ENCODE data around the gene RAPSN.
A peak's percentile ranks its signal among the peaks of the same experiment; 100 is the strongest.

Gene RAPSN

GRCh38 chr11:47431356-47432083 lies 17.4 kb downstream of the RAPSN start:
- no peak for DNase-seq

DNA sequence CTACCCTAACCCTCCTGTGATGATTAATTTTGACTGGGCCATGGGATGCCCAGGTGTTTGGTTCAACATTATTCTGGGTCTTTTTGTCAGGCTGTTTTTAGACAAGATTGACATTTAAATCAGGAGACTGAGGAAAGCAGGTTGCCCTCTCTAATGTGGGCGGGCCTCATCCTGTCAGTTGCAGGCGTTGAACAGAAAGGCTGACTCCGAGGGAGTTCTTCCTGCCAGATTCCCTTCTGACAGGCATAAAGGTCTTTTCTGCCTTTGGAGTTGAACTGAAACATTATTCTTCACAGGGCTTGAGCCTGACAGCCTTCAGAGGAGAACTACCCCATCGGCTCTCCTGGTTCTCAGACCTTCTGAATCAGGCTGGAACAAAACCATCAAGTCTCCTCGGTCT lies 18.4 kb downstream of the RAPSN start:
- no peak for DNase-seq

GRCh38 chr11:47426062-47426956 lies 22.6 kb downstream of the RAPSN start, which contains the start of gene PSMC3:
Gene PSMC3, minus strand, starts transcription at chr11:47426439. Its CDS starts 160 bp downstream, at chr11:47426279.
- DNase-seq = peak; percentile 99

DNA sequence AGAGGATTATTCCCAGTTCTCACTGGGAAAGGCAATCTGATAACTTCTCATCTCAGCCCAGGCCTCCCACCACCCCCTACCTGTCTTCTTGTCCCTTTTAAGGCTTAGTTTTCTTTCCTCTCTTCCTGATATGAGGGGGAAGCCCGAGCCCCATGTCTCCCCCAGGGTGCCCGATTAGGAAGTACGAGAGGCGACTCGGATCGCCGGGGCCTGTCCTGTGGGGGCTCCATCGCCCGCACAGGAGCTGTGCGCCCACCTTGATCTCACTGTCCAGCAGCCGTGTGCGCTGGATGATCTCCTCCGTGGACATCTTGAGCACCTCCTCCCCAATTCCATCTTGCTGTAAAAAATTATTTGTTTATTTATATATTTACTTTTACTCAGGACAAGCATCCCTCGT lies 23.3 kb downstream of the RAPSN start:
- no peak for DNase-seq

DNA sequence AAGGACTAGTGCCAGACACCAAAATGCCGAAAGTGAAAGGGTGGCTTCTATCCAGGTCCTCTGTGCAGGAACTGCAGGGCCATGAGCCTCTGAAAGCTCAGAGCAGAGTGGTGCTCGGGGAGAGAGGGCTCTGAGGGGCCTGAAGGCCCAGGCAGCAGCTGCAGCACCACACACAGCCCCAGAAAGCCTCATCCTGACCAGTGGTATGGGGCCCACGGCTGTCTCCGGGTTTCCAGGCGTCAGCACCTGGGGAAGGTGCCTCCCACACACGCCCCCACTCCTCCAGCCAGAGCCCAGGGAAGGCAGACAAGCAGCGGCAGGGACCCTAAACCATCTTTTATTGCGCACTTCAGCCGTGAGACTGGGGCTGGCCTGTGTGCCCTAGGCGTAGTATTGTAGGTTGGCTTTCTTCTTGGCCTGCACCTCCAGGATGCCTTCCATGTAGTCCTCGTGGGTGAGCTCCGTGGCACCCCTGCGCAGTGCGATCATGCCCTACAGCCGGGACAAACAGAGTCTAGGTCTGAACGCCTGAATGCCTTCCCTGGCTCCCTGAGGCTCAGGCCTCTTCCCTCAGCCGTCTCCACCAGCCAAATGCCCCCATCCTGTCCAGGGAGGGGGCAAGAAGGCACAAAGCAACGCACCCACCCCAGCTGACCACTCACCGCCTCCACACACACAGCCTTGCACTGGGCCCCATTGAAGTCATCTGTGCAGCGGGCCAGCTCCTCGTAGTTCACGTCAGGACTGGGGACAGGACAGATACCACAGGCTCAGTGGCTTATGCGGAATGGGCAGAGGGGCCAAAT lies 30.3 kb downstream of the RAPSN start:
- DNase-seq = no peak

GRCh38 chr11:47417712-47418111 lies 31.2 kb downstream of the RAPSN start:
- DNase-seq = no peak

GRCh38 chr11:47415949-47416472 lies 32.9 kb downstream of the RAPSN start:
- DNase-seq = no peak

- no peak for DNase-seq
These were observed 33.7 kb downstream of the RAPSN start for GRCh38 chr11:47415091-47415854.

DNA sequence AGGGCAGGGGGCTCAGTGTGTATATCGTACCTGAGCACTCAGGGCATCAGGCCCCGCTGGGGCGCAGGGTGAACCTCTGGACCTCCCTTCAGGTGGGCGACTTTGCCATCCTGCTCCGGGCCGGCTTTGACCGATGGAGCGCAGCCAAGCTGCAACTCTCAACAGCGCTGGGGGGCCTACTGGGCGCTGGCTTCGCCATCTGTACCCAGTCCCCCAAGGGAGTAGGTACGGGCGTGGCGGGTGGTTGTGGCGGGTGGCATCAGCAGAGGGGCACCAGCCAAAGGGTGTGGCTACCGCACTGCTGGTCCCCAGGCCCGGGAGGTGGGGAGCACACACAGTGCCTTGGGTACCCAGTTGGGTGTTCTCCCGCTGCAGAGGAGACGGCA lies 34.3 kb downstream of the RAPSN start:
- no peak for DNase-seq

DNA sequence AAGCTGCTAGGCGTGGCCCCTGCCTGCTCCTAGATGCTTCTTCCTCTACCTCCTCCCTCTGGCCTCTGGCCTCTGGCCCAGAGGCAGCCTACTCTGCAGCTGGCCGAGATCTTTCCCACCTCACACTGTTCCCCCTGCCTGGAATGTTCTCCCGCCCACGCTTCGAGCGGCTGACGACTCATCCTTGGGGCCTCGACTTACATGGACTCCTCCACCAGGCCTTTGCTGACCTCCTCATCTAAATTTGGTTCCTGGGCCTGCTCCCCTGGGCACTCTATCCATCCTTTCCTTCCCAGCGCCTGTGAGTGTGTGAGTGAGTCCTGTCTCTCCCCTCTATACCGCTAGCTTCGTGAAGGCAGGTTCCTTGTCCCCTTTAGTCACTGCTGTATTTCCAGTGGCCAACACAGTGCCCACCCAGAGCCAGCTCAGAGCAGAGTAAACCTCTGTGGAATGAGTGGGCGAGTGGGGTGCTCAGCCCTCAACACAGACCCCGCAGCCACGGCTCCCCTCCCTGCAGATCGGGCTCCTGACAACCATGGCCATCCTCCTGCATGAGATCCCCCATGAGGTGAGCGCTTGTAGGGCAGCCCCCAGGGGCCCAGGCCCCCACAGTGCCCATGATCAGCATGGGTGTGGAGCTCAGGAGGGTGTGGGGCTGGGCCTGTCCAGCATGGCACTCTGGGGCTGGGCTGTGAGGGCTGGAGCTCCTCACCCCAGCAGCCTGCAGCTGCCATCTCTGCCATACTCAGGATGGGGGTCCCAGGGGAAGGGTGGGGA lies 34.8 kb downstream of the RAPSN start:
- no peak for DNase-seq

DNA sequence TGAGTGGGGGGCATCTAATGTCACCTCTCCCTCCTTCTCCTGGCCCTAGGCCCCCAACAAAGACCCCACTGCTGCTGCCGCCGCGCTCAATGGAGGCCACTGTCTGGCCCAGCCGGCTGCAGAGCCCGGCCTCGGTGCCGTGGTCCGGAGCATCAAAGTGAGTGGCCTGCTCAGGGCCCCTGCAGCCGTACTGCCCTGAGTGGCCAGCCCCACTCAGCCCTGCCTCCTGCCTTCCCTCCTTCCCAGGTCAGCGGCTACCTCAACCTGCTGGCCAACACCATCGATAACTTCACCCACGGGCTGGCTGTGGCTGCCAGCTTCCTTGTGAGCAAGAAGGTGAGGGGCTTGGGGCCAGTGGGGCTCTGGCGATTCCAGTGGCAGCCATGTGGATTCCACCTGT lies 35.6 kb downstream of the RAPSN start:
- no peak for DNase-seq

DNA sequence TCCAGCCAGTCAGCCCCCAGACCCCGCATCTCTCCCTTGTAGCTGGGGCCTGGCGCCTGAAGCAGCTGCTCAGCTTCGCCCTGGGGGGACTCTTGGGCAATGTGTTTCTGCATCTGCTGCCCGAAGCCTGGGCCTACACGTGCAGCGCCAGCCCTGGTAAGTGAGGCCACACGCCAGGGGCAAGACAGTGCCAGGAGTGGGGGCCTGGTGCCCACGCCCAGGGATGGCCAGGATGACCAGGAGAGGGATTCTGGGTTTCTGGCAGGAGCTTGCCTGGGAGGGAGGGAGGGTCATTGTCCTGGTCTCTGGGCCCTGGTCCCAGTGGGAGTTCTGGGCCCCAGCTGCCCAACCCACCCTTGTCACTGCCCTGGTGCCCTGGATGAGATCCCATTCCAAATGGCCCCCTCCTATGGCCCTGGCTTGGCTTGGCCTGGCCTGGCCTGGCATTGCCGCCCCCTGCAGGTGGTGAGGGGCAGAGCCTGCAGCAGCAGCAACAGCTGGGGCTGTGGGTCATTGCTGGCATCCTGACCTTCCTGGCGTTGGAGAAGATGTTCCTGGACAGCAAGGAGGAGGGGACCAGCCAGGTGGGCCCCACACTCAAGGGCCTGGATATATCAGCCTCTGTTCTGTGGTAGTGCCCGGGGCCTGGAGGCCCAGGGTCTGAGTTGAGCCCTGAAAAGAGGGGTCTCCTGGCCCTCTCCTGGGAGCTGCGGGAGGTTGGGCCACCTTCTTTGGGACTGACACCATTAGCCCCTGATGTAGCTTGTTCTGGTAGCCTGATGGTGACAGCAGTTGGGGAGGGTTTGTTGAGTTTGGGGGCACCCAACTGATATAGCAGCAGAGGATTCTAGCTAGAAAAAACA lies 36.8 kb downstream of the RAPSN start:
- DNase-seq = peak; percentile 59

GRCh38 chr11:47410370-47411264 lies 38.3 kb downstream of the RAPSN start:
- no peak for DNase-seq

DNA sequence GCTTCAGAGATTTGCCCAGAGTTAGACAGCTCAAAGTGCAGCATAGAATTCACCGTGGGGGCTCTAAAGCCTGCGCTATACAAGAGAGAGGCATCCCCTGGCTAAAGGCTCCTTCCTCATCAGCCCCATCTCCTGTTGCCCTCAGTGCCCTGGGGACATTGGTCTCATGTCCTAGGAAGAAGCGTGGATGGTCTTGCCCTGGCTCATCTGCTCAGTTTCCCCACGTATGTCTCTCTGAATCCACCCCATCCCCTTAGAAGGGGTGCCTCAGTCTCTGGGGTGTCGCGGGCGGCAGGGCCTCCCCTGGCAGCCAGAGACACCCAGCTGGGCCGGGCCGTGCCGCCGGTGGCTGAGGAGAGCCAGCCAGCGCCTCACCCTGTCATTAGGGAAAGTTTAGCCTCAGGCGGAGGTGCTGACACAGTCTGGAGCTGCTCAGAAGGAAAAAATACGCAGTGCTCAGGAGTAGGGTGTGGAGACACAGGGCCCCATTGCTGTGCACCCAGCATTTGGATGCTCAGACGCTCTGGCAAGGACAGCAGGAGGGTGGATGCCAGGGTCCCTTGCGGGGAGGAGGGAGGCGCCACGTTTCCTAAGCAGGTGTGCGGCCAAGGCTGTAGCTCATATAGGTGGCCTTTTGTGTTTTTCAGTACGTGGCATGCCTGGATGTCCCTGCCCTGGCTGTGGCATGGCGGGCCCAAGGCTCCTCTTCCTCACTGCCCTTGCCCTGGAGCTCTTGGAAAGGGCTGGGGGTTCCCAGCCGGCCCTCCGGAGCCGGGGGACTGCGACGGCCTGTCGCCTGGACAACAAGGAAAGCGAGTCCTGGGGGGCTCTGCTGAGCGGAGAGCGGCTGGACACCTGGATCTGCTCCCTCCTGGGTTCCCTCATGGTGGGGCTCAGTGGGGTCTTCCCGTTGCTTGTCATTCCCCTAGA lies 39.2 kb downstream of the RAPSN start:
- DNase-seq = no peak

- no peak for DNase-seq
These were observed 40.1 kb downstream of the RAPSN start for GRCh38 chr11:47408598-47409439.

GRCh38 chr11:47407746-47408590 lies 41.0 kb downstream of the RAPSN start, which contains the start of gene SLC39A13:
Gene SLC39A13, plus strand, starts transcription at chr11:47408590. Its CDS starts 1,505 bp downstream, at chr11:47410095.
- peak; percentile 92 for DNase-seq

Measured in activated CD8-positive, alpha-beta memory T cell treated with anti-CD3 and anti-CD28 coated beads, Interleukin-2, amount 50 U/mL, for 4 hours (primary cell).